Measurements from ENCODE around the gene FBXW4.

The FBXW4 gene

GRCh38 chr10:101566333-101567164, 128.4 kb downstream of the FBXW4 start:
- peak; percentile 50 for DNase-seq (ENCODE audit: low spot score)

GRCh38 chr10:101565936-101566332, 129.0 kb downstream of the FBXW4 start:
- no peak for DNase-seq (ENCODE audit: low spot score)

GRCh38 chr10:101565370-101565900, 129.5 kb downstream of the FBXW4 start:
- no peak for DNase-seq (ENCODE audit: low spot score)

- DNase-seq (ENCODE audit: low spot score) = no peak
Observed at GRCh38 chr10:101564490-101564991, 130.4 kb downstream of the FBXW4 start.

- no peak for DNase-seq (ENCODE audit: low spot score)
Observed at GRCh38 chr10:101563497-101564040, 131.4 kb downstream of the FBXW4 start.

GRCh38 chr10:101563007-101563406, 132.0 kb downstream of the FBXW4 start:
- no peak for DNase-seq (ENCODE audit: low spot score)

- no peak for DNase-seq (ENCODE audit: low spot score)
Observed at GRCh38 chr10:101562231-101562630, 132.7 kb downstream of the FBXW4 start.

GRCh38 chr10:101561068-101561915, 133.7 kb downstream of the FBXW4 start:
- DNase-seq (ENCODE audit: low spot score) = no peak
